DMS153 (cell line): ENCODE results near the gene EIF4E3.

ENCODE experiments used
- DNase-seq: peaks from one replicate; lab custom pipeline; 2025; lab: John Stamatoyannopoulos, UW

Gene EIF4E3

DNA sequence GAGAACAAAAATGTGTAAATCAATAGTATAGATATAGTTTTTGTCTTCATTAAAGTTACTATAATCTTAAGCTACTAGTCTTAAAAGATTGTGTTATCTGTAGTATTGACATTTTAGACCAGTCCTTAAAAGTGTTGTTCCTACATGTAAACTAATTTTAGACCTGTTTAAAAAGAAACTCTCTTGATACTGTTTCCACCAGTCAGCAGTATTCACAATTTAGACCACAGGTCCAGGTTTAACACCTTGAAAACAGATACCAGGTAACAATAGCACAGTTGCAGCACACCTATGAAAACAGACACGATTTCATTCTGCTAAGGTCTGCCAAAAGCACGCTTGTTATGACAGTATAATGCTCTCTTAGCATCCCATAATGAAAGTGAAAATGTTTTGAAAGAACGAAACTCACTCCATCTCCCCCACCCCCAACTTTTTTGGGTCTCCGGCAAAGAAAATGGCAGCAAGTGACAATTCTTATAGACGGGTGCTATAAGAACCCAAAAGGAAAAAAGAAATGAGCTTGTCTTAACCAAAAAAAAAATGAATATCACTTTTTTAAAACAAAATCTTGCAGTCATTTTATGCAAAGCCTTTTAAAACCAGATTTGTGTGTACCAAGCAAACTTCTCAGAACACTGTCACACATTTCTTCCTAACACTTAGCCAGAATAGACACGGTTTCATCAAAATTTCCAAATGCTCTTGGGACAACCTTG is 1.6 kb downstream of the EIF4E3 start:
- DNase-seq, result no peak

DNA sequence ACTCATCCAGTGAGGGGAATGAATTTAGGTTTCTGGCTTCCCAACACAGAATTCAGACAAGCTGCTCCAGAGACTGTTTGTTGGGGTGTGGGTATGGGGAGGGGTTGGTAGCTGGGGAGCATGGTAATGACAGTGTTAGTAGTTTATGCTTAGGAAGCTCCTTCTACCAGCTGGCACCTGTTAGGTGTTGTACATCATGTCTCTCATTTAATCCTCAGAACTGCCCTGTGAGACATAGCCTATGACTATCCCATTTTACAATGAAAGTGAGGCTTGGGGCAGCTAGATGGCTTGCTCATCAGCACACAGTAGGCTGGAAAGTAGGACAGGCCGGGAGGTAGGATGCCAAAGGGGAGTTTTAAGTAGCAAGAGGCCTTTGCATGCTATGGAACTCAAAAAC is 2.5 kb downstream of the EIF4E3 start:
- DNase-seq, result no peak

DNA sequence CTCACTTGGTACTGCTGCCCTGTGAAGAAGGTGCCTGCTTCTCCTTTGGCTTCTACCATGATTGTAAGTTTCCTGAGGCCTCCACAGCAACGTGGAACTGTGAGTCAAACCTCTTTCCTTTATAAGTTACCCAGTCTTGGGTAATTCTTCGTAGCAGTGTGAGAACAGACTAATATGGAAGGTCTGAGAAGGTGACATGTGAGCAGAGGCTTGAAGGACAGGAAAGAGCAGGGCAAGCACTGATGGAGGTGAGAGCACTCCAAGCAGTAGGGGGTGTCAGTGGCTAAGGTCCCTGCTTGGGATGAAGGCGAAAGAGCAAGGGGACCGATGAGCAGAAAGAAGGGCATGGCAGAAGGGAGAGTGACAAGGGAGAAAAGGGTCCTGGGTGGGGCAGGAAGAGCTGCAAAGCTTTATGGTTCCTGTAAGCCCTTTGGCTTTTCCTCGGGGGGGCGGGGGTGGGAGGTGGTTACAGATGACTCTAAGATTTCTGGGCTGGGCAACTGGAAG is 3.5 kb downstream of the EIF4E3 start:
- DNase-seq, result no peak

- DNase-seq, result no peak
Measured at GRCh38 chr3:71721002-71721401, 4.2 kb downstream of the EIF4E3 start.

DNA sequence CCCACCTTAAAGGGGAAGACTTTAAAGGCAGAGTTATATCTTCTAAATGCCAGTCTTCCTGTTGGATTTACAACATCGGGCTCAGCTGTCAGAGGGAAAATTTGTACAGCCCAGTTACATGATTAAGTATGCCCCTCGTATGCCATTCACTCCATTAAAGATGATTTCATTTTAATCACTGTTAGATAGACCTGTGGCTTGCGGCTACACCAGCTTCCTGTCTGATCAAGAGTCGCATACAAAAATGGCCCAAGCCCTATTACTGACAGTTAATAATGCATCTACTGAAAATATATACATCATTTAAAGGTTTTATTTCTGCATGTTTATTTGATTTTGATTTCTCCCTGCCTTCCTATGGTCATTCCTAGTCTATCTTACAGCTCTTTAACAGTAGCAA is 7.1 kb downstream of the EIF4E3 start:
- DNase-seq, result no peak

GRCh38 chr3:71714595-71714994 is 10.6 kb downstream of the EIF4E3 start:
- DNase-seq, result no peak

DNA sequence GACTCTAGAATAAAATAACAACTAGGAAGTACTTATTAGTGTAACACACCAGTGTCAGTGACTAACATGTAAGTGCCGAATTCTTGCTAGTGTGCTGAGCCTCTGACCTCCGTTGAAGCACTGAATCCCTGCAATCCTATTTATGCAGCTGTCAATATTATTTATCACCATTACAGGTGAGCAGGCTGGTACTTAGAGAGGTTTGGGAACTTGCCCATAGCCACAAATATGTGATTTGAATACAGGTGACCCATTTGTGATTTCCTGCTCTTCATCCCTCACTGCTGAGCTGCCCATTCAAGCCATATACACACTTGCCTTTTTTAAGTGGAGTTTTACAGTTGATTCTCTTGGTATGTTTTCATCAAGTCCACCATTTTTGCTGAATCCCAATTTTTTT is 12.2 kb downstream of the EIF4E3 start:
- DNase-seq, result peak; percentile 94

- DNase-seq, result peak; percentile 60
Measured at GRCh38 chr3:71710906-71711494, 14.2 kb downstream of the EIF4E3 start.

- DNase-seq, result peak; percentile 19
Measured at GRCh38 chr3:71709908-71710511, 15.2 kb downstream of the EIF4E3 start.

- no peak for DNase-seq
Measured at GRCh38 chr3:71708476-71709105, 16.6 kb downstream of the EIF4E3 start.

DNA sequence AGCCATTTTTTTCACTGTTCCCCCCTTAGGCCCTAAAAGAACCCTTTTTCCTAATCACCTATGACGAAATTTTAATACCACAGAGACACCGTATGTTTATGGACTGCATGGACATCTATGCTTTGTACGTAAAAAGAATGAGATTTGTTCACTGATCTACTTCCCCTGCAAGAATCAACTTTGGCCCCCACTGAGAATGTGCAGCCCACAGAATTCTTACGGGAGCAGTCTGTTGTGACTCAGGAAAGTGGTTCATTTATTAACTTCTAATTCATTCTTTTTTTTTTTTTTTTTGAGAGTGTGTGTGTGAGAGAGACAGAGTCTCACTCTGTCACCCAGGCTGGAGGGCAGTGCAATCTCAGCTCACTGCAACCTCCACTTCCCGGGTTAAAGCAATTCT is 17.6 kb downstream of the EIF4E3 start:
- DNase-seq, result no peak

GRCh38 chr3:71705681-71706080 is 19.5 kb downstream of the EIF4E3 start:
- DNase-seq, result no peak

DNA sequence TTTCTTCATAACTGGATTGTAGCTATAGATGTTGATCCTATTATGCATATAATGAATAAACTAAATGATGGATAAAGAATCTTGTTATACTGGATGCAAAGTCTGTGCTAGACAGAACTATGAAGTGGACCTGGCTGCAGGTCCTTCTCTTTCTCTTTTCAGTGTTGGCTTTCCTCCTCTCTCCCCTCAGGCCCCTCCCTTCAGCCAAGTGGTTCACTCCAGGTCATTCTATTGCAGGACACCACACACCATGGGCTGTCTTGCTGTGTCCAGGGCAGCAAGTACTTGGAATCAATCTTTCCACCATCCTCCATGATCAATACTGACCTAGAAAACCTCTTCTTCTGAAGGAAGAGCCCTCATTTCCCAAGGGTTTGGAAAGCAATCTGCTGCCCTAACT is 20.3 kb downstream of the EIF4E3 start:
- DNase-seq, result no peak

GRCh38 chr3:71703797-71704196 is 21.4 kb downstream of the EIF4E3 start:
- DNase-seq, result peak; percentile 76

DNA sequence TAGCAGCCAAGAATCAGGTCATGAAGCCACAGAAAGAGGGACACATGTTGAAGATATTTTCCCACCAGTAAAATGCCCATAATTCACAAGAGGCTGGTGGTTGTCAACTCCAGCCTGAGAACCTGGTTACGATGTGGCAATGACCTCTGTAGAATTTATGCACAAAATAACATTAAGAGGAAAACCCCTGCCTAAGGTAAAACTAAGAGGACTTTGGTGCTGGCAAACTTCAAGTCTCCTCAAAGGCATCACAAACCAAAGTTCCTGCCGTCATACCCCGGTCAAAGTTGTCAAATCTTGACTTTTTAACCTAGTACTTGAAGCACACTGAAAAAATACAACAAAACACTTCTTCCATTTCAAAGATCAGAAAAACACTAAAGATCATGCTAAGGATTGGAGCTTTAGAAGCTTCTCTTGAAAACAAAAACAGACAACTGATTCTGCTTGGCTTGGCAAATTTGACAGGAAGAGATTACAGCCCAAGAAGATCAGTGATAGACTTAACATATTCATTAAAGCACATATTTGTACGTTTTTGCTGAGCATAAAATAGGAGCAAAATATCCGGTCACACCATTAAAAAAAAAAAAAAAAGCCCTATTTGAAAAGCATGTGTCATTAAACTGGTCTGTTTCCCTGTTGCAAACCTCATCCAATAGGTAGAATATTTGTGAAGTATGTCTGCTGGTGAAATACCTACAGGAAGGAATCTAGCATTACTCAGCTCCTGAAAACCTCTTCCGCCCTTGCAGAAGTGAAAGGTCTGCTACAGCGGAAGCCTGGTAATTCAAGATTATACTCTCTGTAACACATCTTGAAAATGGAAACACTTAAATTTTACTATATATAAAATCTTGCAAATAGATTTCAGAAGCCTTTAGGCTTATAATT is 22.8 kb downstream of the EIF4E3 start:
- no peak for DNase-seq

GRCh38 chr3:71701251-71701762 is 23.9 kb downstream of the EIF4E3 start:
- DNase-seq, result no peak

- no peak for DNase-seq
Measured at GRCh38 chr3:71695000-71695482, 30.2 kb downstream of the EIF4E3 start.

- DNase-seq, result no peak
Measured at GRCh38 chr3:71694358-71694999, 30.7 kb downstream of the EIF4E3 start.

- no peak for DNase-seq
Measured at GRCh38 chr3:71693641-71694040, 31.6 kb downstream of the EIF4E3 start.

- DNase-seq, result no peak
Measured at GRCh38 chr3:71692139-71692538, 33.1 kb downstream of the EIF4E3 start.

- DNase-seq, result no peak
Measured at GRCh38 chr3:71690341-71690841, 34.8 kb downstream of the EIF4E3 start.
